Raji (cell line): ENCODE data around the gene ANAPC2.

Experiments used
- POLR2A ChIP-seq: IDR thresholded peaks from 2 replicates; pipeline ENCODE4 v1.6.1; 2011; ENCODE audit warnings: low read depth, low read length, control low read depth; ENCODE audit not compliant: insufficient read depth

The ANAPC2 gene

GRCh38 chr9:137146527-137146918 lies 41.8 kb downstream of the ANAPC2 start:
- no peak for TF ChIP-seq POLR2A

GRCh38 chr9:137145731-137146526 lies 42.4 kb downstream of the ANAPC2 start:
- TF ChIP-seq POLR2A = no peak

GRCh38 chr9:137143459-137143858 lies 44.9 kb downstream of the ANAPC2 start:
- no peak for TF ChIP-seq POLR2A

GRCh38 chr9:137141976-137142936 lies 46.1 kb downstream of the ANAPC2 start:
- TF ChIP-seq POLR2A = no peak

- no peak for TF ChIP-seq POLR2A
Measured at GRCh38 chr9:137141050-137141810, 47.1 kb downstream of the ANAPC2 start.

- TF ChIP-seq POLR2A = no peak
Measured at GRCh38 chr9:137140151-137141012, 48.0 kb downstream of the ANAPC2 start.

- no peak for TF ChIP-seq POLR2A
Measured at GRCh38 chr9:137139468-137140150, 48.8 kb downstream of the ANAPC2 start.

GRCh38 chr9:137138722-137139467 lies 49.5 kb downstream of the ANAPC2 start, which contains the start of gene GRIN1:
Gene GRIN1 (plus strand): TSS chr9:137139154. CDS start chr9:137139487, 333 bp downstream.
- no peak for TF ChIP-seq POLR2A

GRCh38 chr9:137138058-137138721 lies 50.2 kb downstream of the ANAPC2 start:
- TF ChIP-seq POLR2A = no peak

- no peak for TF ChIP-seq POLR2A
Measured at GRCh38 chr9:137136881-137137607, 51.3 kb downstream of the ANAPC2 start.

GRCh38 chr9:137136261-137136880 lies 52.0 kb downstream of the ANAPC2 start:
- no peak for TF ChIP-seq POLR2A
